Cerebellar nuclear complex (tissue), 1 donor: Measurements from ENCODE around the gene PADI6.
A peak's percentile ranks its signal among the peaks of the same experiment; 100 is the strongest.
"Not testable (repeated sequence)": the region's sequence is repeated elsewhere in the genome, so short reads cannot be mapped to it uniquely, and the experiment has no call there.

Source experiments
- DNase-seq, 2 experiments: peaks; one replicate each; lab custom pipeline; 2025; lab: John Stamatoyannopoulos, UW

PADI6 gene

GRCh38 chr1:17404034-17404684 is 32.2 kb downstream of the PADI6 start:
- DNase-seq: no peak

GRCh38 chr1:17404820-17405219 is 32.8 kb downstream of the PADI6 start:
- DNase-seq: no peak

GRCh38 chr1:17405898-17406759 is 34.1 kb downstream of the PADI6 start:
- peak in 1 of 2 experiments; percentile 5 for DNase-seq

- not testable (repeated sequence) for DNase-seq
Observed at GRCh38 chr1:17406760-17407475, 34.9 kb downstream of the PADI6 start.

- not testable (repeated sequence) for DNase-seq
Observed at GRCh38 chr1:17407786-17408514, 36.0 kb downstream of the PADI6 start.

- peak in 1 of 2 experiments; percentile 31 for DNase-seq
Observed at GRCh38 chr1:17409391-17409811, 37.4 kb downstream of the PADI6 start.

GRCh38 chr1:17412093-17412870 is 40.3 kb downstream of the PADI6 start:
- DNase-seq: no peak

GRCh38 chr1:17414022-17414421 is 42.0 kb downstream of the PADI6 start:
- no peak for DNase-seq

GRCh38 chr1:17416389-17416788 is 44.4 kb downstream of the PADI6 start:
- DNase-seq: no peak

- peak in 1 of 2 experiments; percentile 58 for DNase-seq
Observed at GRCh38 chr1:17419626-17420328, 47.8 kb downstream of the PADI6 start.

- no peak for DNase-seq
Observed at GRCh38 chr1:17420391-17420918, 48.5 kb downstream of the PADI6 start.

- no peak for DNase-seq
Observed at GRCh38 chr1:17422461-17422860, 50.5 kb downstream of the PADI6 start.

GRCh38 chr1:17423781-17424245 is 51.8 kb downstream of the PADI6 start:
- DNase-seq: no peak

GRCh38 chr1:17425806-17426600 is 54.0 kb downstream of the PADI6 start:
- no peak for DNase-seq

GRCh38 chr1:17427696-17428660 is 56.0 kb downstream of the PADI6 start:
- no peak for DNase-seq

GRCh38 chr1:17429183-17429582 is 57.2 kb downstream of the PADI6 start:
- DNase-seq: no peak

GRCh38 chr1:17432412-17432811 is 60.4 kb downstream of the PADI6 start:
- no peak for DNase-seq

GRCh38 chr1:17433261-17433660 is 61.3 kb downstream of the PADI6 start:
- DNase-seq: no peak
